Measurements from ENCODE around the gene PACRG. TPM values are rescaled to one million over a fixed set of nuclear protein-coding genes. Genes with fewer than 3 reads are reported as not detected.

The PACRG gene
- total RNA-seq, 1 experiment from 2014 or later, result 0.52 TPM

GRCh38 chr6:163031931-163032330 lies 304.2 kb downstream of the PACRG start:
- Histone ChIP-seq H3K36me3 (replicated peaks; ENCODE audit: control insufficient read depth, insufficient read depth, low read length) (no peaks in the 10 kb centered on the region), H3K27me3 (ENCODE audit: control insufficient read depth, insufficient read depth, low read length) (no peaks in the 10 kb centered on the region), H3K4me3 (ENCODE audit: insufficient read depth, low read depth, low read length) (no peak overlapping the region)
- no peak for DNase-seq

GRCh38 chr6:163036160-163036645 lies 308.4 kb downstream of the PACRG start:
- no peak overlapping the region for H3K4me3 ChIP-seq (ENCODE audit: insufficient read depth, low read depth, low read length)
- no peak for DNase-seq
- H3K27me3 ChIP-seq (ENCODE audit: control insufficient read depth, insufficient read depth, low read length), result no peaks in the 10 kb centered on the region
- H3K36me3 ChIP-seq (replicated peaks; ENCODE audit: control insufficient read depth, insufficient read depth, low read length), result no peaks in the 10 kb centered on the region

- H3K27me3 ChIP-seq (ENCODE audit: control insufficient read depth, insufficient read depth, low read length), result no peaks in the 10 kb centered on the region
- no peak overlapping the region for H3K4me3 ChIP-seq (ENCODE audit: insufficient read depth, low read depth, low read length)
- no peak for DNase-seq
- no peaks in the 10 kb centered on the region for H3K36me3 ChIP-seq (replicated peaks; ENCODE audit: control insufficient read depth, insufficient read depth, low read length)
Measured at GRCh38 chr6:163038317-163038716, 310.5 kb downstream of the PACRG start.

GRCh38 chr6:163048345-163048744 lies 320.6 kb downstream of the PACRG start:
- no peak overlapping the region for H3K4me3 ChIP-seq (ENCODE audit: insufficient read depth, low read depth, low read length)
- H3K36me3 ChIP-seq (replicated peaks; ENCODE audit: control insufficient read depth, insufficient read depth, low read length), result no peaks in the 10 kb centered on the region
- H3K27me3 ChIP-seq (ENCODE audit: control insufficient read depth, insufficient read depth, low read length), result no peaks in the 10 kb centered on the region
- no peak for DNase-seq

DNA sequence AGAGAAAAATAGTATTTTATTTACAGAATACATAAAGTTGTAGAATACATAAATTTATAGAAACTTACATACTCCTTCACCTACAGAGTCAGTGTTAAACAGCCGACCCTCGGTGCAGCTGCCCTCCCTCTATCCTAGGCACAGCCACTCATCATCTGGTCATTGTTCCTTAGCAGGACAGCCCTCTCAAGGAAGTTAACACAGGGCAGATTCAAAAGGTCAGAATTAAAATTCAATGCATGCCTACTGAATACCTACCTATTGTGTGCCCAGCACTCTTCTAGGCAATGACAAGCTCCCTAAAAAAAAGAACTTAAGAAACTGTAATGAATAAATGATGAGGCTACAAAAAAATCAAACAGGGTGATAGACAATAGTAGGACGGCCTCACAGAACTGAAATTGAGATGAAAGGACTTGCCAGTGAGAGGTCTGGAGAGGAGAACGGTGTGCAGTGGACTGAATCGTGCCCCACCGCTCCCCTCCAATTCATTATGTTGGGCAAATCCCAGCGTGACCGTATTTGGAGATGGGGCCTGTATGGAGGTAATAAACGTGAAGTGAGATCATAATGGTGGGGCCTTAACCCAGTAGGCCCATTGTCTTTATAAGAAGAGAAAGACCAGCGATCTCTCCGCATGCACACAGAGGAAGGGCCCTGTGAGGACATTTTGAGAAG lies 326.0 kb downstream of the PACRG start:
- Histone ChIP-seq H3K27me3 (ENCODE audit: control insufficient read depth, insufficient read depth, low read length) (no peaks in the 10 kb centered on the region), H3K4me3 (ENCODE audit: insufficient read depth, low read depth, low read length) (no peak overlapping the region), H3K36me3 (replicated peaks; ENCODE audit: control insufficient read depth, insufficient read depth, low read length) (no peaks in the 10 kb centered on the region)
- no peak for DNase-seq

DNA sequence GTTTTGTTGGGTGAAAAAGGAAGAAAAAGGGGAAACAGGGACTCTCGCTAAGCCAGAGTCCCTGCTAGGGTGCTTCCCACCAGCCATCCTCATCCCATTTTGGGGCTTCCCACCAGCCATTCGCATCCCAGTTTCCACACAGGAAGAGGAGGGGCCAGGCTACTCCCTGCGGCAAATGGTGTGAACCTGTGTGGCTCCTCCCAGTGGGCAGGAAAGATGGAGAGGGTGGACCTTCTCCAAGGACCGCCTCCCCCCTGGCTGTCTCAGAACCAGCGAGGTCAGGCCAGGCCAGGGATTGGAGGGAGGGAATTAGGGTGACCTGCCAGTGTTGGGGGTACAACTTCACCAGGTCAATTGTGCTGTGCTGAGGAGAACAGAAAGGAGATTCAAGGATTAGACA lies 326.9 kb downstream of the PACRG start:
- no peaks in the 10 kb centered on the region for H3K27me3 ChIP-seq (ENCODE audit: control insufficient read depth, insufficient read depth, low read length)
- no peak overlapping the region for H3K4me3 ChIP-seq (ENCODE audit: insufficient read depth, low read depth, low read length)
- no peaks in the 10 kb centered on the region for H3K36me3 ChIP-seq (replicated peaks; ENCODE audit: control insufficient read depth, insufficient read depth, low read length)
- no peak for DNase-seq

DNA sequence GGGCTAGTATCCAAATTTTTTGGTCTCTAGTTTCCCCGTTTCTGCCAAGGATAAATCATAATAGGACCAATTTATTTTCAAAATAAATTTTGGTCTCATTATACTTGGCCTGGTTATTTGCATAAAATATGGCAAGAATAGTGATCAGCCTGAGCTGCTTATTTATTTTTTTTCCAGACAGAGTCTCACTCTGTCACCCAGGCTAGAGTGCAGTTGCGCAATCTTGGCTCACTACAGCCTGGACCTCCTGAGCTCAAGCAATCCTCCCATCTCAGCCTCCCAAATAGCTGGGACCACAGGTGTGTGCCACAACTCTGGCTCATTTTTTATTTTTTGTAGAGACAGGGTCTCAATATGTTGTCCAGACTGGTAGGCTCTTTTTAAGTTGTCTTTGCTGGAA lies 329.5 kb downstream of the PACRG start:
- no peak for DNase-seq
- Histone ChIP-seq H3K36me3 (replicated peaks; ENCODE audit: control insufficient read depth, insufficient read depth, low read length) (no peaks in the 10 kb centered on the region), H3K4me3 (ENCODE audit: insufficient read depth, low read depth, low read length) (no peak overlapping the region), H3K27me3 (ENCODE audit: control insufficient read depth, insufficient read depth, low read length) (no peaks in the 10 kb centered on the region)

DNA sequence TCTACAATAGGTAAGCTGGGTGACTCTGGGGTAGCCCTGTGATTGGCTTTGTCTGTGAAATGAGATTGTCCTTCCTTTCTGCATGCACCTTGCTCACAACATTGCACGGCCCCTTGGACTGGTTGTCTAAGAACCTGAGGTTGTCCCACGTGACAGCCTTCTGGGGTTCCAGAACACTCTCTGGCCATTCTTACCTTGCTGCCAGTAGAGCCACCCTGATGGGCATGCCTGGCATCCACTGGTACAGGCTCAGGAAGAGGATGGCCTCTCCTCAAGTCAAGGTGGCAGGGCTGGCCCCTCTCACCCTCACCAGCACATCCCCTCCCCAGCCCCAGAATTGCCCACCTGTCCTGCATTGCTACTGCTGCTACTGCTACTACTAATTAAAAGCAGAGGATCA lies 335.0 kb downstream of the PACRG start:
- no peak for DNase-seq
- Histone ChIP-seq H3K27me3 (ENCODE audit: control insufficient read depth, insufficient read depth, low read length) (no peaks in the 10 kb centered on the region), H3K4me3 (ENCODE audit: insufficient read depth, low read depth, low read length) (no peak overlapping the region), H3K36me3 (replicated peaks; ENCODE audit: control insufficient read depth, insufficient read depth, low read length) (no peaks in the 10 kb centered on the region)

DNA sequence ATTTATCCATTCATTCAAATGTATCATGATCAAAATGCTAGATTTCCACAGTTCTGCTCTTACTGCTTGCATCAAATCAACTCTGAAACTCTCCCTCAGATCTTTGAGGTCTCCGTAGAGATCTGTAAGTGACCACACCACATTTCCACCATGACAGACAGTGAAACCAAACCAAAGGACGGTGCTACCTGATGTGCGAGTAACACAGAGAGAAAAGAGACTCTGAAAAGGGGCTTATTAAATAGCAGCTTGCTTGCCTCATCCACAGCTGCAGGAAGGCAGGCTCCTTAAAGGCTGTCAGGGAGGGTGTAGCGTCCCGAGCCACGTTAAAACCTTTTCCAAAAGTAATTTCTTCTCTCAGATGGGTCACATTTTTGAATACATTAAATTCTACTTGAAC lies 335.8 kb downstream of the PACRG start:
- H3K36me3 ChIP-seq (replicated peaks; ENCODE audit: control insufficient read depth, insufficient read depth, low read length), result no peaks in the 10 kb centered on the region
- no peak for DNase-seq
- no peak overlapping the region for H3K4me3 ChIP-seq (ENCODE audit: insufficient read depth, low read depth, low read length)
- no peaks in the 10 kb centered on the region for H3K27me3 ChIP-seq (ENCODE audit: control insufficient read depth, insufficient read depth, low read length)

DNA sequence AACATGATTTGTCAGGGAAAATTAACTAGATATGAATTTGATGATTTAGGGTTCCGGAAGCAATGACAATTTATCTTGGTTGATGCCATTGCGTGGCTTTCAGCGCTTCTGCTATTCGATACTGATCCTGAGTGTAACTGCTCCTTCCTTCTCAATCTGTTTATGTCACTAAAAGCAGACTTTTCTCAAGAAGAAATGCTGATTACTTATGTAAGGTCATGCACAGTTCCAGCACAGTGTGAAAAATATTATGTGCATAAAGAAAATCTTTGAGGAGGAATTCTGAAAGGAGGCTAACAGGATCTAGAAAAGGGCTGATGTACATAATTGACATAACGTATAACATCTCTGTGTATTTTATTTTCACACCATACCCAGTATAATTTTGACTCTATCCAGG lies 336.6 kb downstream of the PACRG start:
- H3K4me3 ChIP-seq (ENCODE audit: insufficient read depth, low read depth, low read length), result no peak overlapping the region
- no peaks in the 10 kb centered on the region for H3K36me3 ChIP-seq (replicated peaks; ENCODE audit: control insufficient read depth, insufficient read depth, low read length)
- H3K27me3 ChIP-seq (ENCODE audit: control insufficient read depth, insufficient read depth, low read length), result no peaks in the 10 kb centered on the region
- no peak for DNase-seq

- no peaks in the 10 kb centered on the region for H3K27me3 ChIP-seq (ENCODE audit: control insufficient read depth, insufficient read depth, low read length)
- H3K4me3 ChIP-seq (ENCODE audit: insufficient read depth, low read depth, low read length), result no peak overlapping the region
- no peaks in the 10 kb centered on the region for H3K36me3 ChIP-seq (replicated peaks; ENCODE audit: control insufficient read depth, insufficient read depth, low read length)
Measured at GRCh38 chr6:163066200-163066599, 338.4 kb downstream of the PACRG start.

DNA sequence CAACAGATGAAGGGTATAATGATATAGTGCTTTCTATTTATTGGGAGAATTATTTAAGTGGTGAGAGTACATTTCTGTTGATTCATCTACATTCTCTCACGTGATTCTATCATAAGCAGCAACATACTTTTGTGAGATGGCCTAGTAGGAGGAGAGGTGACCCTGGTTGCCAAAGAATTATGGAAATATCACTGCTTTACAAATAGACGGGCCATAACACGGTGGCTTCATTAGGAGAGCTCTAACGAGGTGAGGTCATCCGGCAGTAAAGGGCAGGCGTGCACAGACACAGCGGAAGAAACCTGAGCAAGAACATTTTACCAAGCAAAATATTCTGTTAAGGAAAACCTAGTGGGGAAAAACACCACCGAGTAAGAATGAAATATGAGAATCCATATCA lies 349.4 kb downstream of the PACRG start:
- no peak for DNase-seq
- Histone ChIP-seq H3K4me3 (ENCODE audit: insufficient read depth, low read depth, low read length) (no peak overlapping the region), H3K27me3 (ENCODE audit: control insufficient read depth, insufficient read depth, low read length) (no peaks in the 10 kb centered on the region), H3K36me3 (replicated peaks; ENCODE audit: control insufficient read depth, insufficient read depth, low read length) (no peaks in the 10 kb centered on the region)

More at GRCh38 chr6:163066200-163066599, 338.4 kb downstream of the PACRG start:
- DNase-seq, result no peak

- Histone ChIP-seq H3K27me3 (ENCODE audit: control insufficient read depth, insufficient read depth, low read length) (no peaks in the 10 kb centered on the region), H3K36me3 (replicated peaks; ENCODE audit: control insufficient read depth, insufficient read depth, low read length) (no peaks in the 10 kb centered on the region), H3K4me3 (ENCODE audit: insufficient read depth, low read depth, low read length) (no peak overlapping the region)
- DNase-seq, result no peak
Measured at GRCh38 chr6:163078712-163079111, 350.9 kb downstream of the PACRG start.

GRCh38 chr6:163080228-163080627 lies 352.5 kb downstream of the PACRG start:
- Histone ChIP-seq H3K27me3 (ENCODE audit: control insufficient read depth, insufficient read depth, low read length) (no peaks in the 10 kb centered on the region), H3K4me3 (ENCODE audit: insufficient read depth, low read depth, low read length) (no peak overlapping the region), H3K36me3 (replicated peaks; ENCODE audit: control insufficient read depth, insufficient read depth, low read length) (no peaks in the 10 kb centered on the region)
- DNase-seq, result no peak

DNA sequence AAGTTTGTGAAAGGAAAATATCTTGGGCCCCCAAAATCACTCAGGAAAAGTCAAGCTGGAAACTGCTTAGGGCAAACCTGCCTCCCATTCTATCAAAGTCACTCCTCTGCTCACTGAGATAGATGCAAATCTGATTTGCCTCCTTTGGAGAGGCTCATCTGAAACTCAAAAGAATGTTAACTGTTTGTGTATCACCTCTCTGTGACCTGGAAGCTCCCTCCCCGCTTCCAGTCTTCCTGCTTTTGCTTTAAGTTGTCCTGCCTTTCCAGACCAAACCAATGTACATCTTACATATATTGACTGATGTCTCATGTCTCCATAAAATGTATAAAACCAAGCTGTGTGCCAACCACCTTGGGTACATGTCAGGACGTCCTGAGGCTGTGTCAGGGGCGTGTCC lies 355.4 kb downstream of the PACRG start:
- DNase-seq, result no peak
- Histone ChIP-seq H3K36me3 (replicated peaks; ENCODE audit: control insufficient read depth, insufficient read depth, low read length) (no peaks in the 10 kb centered on the region), H3K4me3 (ENCODE audit: insufficient read depth, low read depth, low read length) (no peak overlapping the region), H3K27me3 (ENCODE audit: control insufficient read depth, insufficient read depth, low read length) (no peaks in the 10 kb centered on the region)

- Histone ChIP-seq H3K27me3 (ENCODE audit: control insufficient read depth, insufficient read depth, low read length) (no peaks in the 10 kb centered on the region), H3K36me3 (replicated peaks; ENCODE audit: control insufficient read depth, insufficient read depth, low read length) (no peaks in the 10 kb centered on the region), H3K4me3 (ENCODE audit: insufficient read depth, low read depth, low read length) (no peak overlapping the region)
- DNase-seq, result peak; percentile 32
Measured at GRCh38 chr6:163085426-163085825, 357.7 kb downstream of the PACRG start.

Data from H7 (cell line).